Neuronal stem cell (in vitro differentiated cells): Measurements from ENCODE around the gene HYAL3.

Source experiments
- DNase-seq: peaks from one replicate; pipeline ENCODE4 v3.0.0-alpha.2; 2013; ENCODE audit warnings: low spot score
- H2AFZ ChIP-seq: one replicate; pipeline ENCODE4 v1.6.1; 2013; ENCODE audit warnings: mild to moderate bottlenecking, low read length, inconsistent platforms
- H2AK5ac ChIP-seq: 2 replicates; pipeline ENCODE4 v1.6.1; 2013; ENCODE audit warnings: low read depth, mild to moderate bottlenecking, inconsistent platforms, low read length, moderate library complexity, mixed read lengths
- H2BK120ac ChIP-seq: 2 replicates; pipeline ENCODE4 v1.6.1; 2013; ENCODE audit warnings: low read depth, mild to moderate bottlenecking, inconsistent platforms, low read length, moderate library complexity, mixed read lengths
- H2BK12ac ChIP-seq: one replicate; pipeline ENCODE4 v1.6.1; 2013; ENCODE audit warnings: low read length, inconsistent platforms
- H2BK15ac ChIP-seq: 2 replicates; pipeline ENCODE4 v1.6.1; 2013; ENCODE audit warnings: mild to moderate bottlenecking, low read length, inconsistent platforms, mixed read lengths
- H2BK5ac ChIP-seq: one replicate; pipeline ENCODE4 v1.6.1; 2013; ENCODE audit warnings: inconsistent platforms, mild to moderate bottlenecking, low read length, moderate library complexity
- H3K14ac ChIP-seq: one replicate; pipeline ENCODE4 v1.6.1; 2013; ENCODE audit warnings: low read length, inconsistent platforms
- H3K18ac ChIP-seq: 2 replicates; pipeline ENCODE4 v1.6.1; 2013; ENCODE audit warnings: low read length, inconsistent platforms
- H3K23ac ChIP-seq: 2 replicates; pipeline ENCODE4 v1.6.1; 2013; ENCODE audit warnings: low read depth, mild to moderate bottlenecking, mixed read lengths, low read length, inconsistent platforms; ENCODE audit not compliant: poor library complexity
- H3K27ac ChIP-seq: replicated peaks from 3 replicates; pipeline ENCODE4 v1.5.1; 2013; ENCODE audit warnings: low read length, inconsistent platforms
- H3K27me3 ChIP-seq, 3 experiments: 2 replicates each; pipeline ENCODE4 v1.6.1; 2013; ENCODE audit warnings: low read length in 3 of 3, mild to moderate bottlenecking in 2 of 3, inconsistent platforms in 1 of 3, low read depth in 1 of 3, mixed read lengths in 1 of 3, moderate library complexity in 1 of 3; ENCODE audit not compliant: control insufficient read depth in 3 of 3, insufficient read depth in 3 of 3
- H3K36me3 ChIP-seq, 2 donors: replicated peaks in 1 of 2; 2 replicates each; pipeline ENCODE4 v1.6.1; 2013; ENCODE audit warnings: low read length in 2 of 2; ENCODE audit not compliant: control insufficient read depth in 2 of 2, insufficient read depth in 2 of 2
- H3K4ac ChIP-seq: 2 replicates; pipeline ENCODE4 v1.6.1; 2013; ENCODE audit warnings: inconsistent platforms, mild to moderate bottlenecking, low read length, moderate library complexity
- H3K4me1 ChIP-seq, 2 donors: 1 replicate in 1 of 2; 2 replicates in 1 of 2; pipeline ENCODE4 v1.6.1; 2013; ENCODE audit warnings: low read length in 2 of 2, low read depth in 1 of 2; ENCODE audit not compliant: control insufficient read depth in 2 of 2, insufficient read depth in 1 of 2
- H3K4me2 ChIP-seq: one replicate; pipeline ENCODE4 v1.6.1; 2013; ENCODE audit warnings: mild to moderate bottlenecking, low read length, inconsistent platforms; ENCODE audit not compliant: insufficient read depth, poor library complexity, severe bottlenecking
- H3K4me3 ChIP-seq, 2 donors: 2 replicates each; pipeline ENCODE4 v1.5.1; 2013; ENCODE audit warnings: low read length in 2 of 2, mild to moderate bottlenecking in 2 of 2, inconsistent platforms in 1 of 2, moderate library complexity in 1 of 2
- H3K79me1 ChIP-seq: one replicate; pipeline ENCODE4 v1.6.1; 2013; ENCODE audit warnings: low read depth, mild to moderate bottlenecking, inconsistent platforms, low read length, moderate library complexity
- H3K9ac ChIP-seq: one replicate; pipeline ENCODE4 v1.6.1; 2013; ENCODE audit warnings: mild to moderate bottlenecking, low read depth, low read length, inconsistent platforms; ENCODE audit not compliant: poor library complexity
- H3K9me3 ChIP-seq, 2 donors: replicated peaks in 1 of 2; 2 replicates each; pipeline versions ENCODE3 to v1.6.1; 2013; ENCODE audit warnings: low read length in 2 of 2, mild to moderate bottlenecking in 2 of 2, inconsistent platforms in 1 of 2, low read depth in 1 of 2, mixed read lengths in 1 of 2, moderate library complexity in 1 of 2; ENCODE audit not compliant: control insufficient read depth in 2 of 2, insufficient read depth in 1 of 2
- H4K8ac ChIP-seq: one replicate; pipeline ENCODE4 v1.6.1; 2013; ENCODE audit warnings: low read depth, mild to moderate bottlenecking, inconsistent platforms, low read length, moderate library complexity
- H4K91ac ChIP-seq: one replicate; pipeline ENCODE4 v1.6.1; 2013; ENCODE audit warnings: low read length, low read depth, mild to moderate bottlenecking, inconsistent platforms; ENCODE audit not compliant: poor library complexity
- WGBS, 2 donors: extraction: QIAGEN DNeasy Blood & Tissue Kit; methylation state at CpG; one replicate each; pipeline ENCODE4 v1.1.7; 2013; ENCODE audit warnings: missing lambda C conversion rate in 2 of 2, mixed read lengths in 1 of 2; ENCODE audit not compliant: insufficient read length in 2 of 2, insufficient replicate concordance in 1 of 2; ENCODE audit errors: extremely low coverage in 2 of 2; 5-methylcytosine and 5-hydroxymethylcytosine counted together

HYAL3 gene

GRCh38 chr3:50270422-50271224 lies 28.6 kb downstream of the HYAL3 start:
- H3K23ac ChIP-seq, result no peak overlapping the region
- no peak overlapping the region for H3K4me2 ChIP-seq
- H3K14ac ChIP-seq, result peak overlapping the region; percentile 47
- peak overlapping the region; percentile 98 for H2BK15ac ChIP-seq
- H3K18ac ChIP-seq, result peak overlapping the region; percentile 45
- no peak overlapping the region for H3K4ac ChIP-seq
- H4K8ac ChIP-seq, result no peak overlapping the region
- H2AFZ ChIP-seq, result no peak overlapping the region
- WGBS, 2 donors, result no CpG with 5 or more reads among the region's 19 CpGs
- H3K9ac ChIP-seq, result no peak overlapping the region
- H3K27me3 ChIP-seq, result peaks cover 9 to 26% (median 23%) of the 10 kb centered on the region in 3 experiments
- H3K36me3 ChIP-seq, result no peaks in the 10 kb centered on the region
- H3K9me3 ChIP-seq, result no peaks in the 10 kb centered on the region
- peak overlapping the region; percentile 93 for H2BK5ac ChIP-seq
- H2AK5ac ChIP-seq, result peak overlapping the region; percentile 99
- no peak overlapping the region for H3K4me3 ChIP-seq
- no peak for DNase-seq
- H2BK12ac ChIP-seq, result peak overlapping the region; percentile 96
- no peak overlapping the region for H4K91ac ChIP-seq
- H3K4me1 ChIP-seq, result peaks cover 30 to 49% of the 10 kb centered on the region in 2 donors
- H3K79me1 ChIP-seq, result peaks cover 2% of the 10 kb centered on the region
- peak overlapping the region; percentile 35 for H2BK120ac ChIP-seq
- no peak overlapping the region for H3K27ac ChIP-seq

- peak overlapping the region; percentile 93 for H4K91ac ChIP-seq
- H3K36me3 ChIP-seq, result no peaks in the 10 kb centered on the region
- H3K4me1 ChIP-seq, result peaks cover 37 to 52% of the 10 kb centered on the region in 2 donors
- H2BK15ac ChIP-seq, result peak overlapping the region; percentile 98
- peak overlapping the region; percentile 83 for H3K9ac ChIP-seq
- H3K27ac ChIP-seq, result no peak overlapping the region
- H3K4ac ChIP-seq, result peak overlapping the region; percentile 39
- peaks cover 3% of the 10 kb centered on the region for H3K79me1 ChIP-seq
- H3K18ac ChIP-seq, result peak overlapping the region; percentile 91
- no peak overlapping the region for H4K8ac ChIP-seq
- H3K9me3 ChIP-seq, result no peaks in the 10 kb centered on the region
- peak overlapping the region; percentile 99 for H2AK5ac ChIP-seq
- peak overlapping the region; percentile 96 for H2BK12ac ChIP-seq
- H2BK5ac ChIP-seq, result peak overlapping the region; percentile 93
- no peak overlapping the region for H2AFZ ChIP-seq
- no peak overlapping the region for H3K23ac ChIP-seq
- H3K4me3 ChIP-seq, result no peak overlapping the region
- H3K14ac ChIP-seq, result peak overlapping the region; percentile 87
- no CpG with 5 or more reads among the region's 8 CpGs for WGBS, 2 donors
- H3K4me2 ChIP-seq, result no peak overlapping the region
- peak overlapping the region; percentile 35 for H2BK120ac ChIP-seq
- no peak for DNase-seq
- peaks cover 7 to 20% (median 17%) of the 10 kb centered on the region in 3 experiments for H3K27me3 ChIP-seq
Measured at GRCh38 chr3:50269977-50270413, 29.2 kb downstream of the HYAL3 start.

GRCh38 chr3:50269460-50269859 lies 29.7 kb downstream of the HYAL3 start:
- Histone ChIP-seq H2AFZ (no peak overlapping the region), H2BK12ac (peak overlapping the region; percentile 96), H3K18ac (peak overlapping the region; percentile 91), H3K4me2 (no peak overlapping the region), H2AK5ac (peak overlapping the region; percentile 99), H3K36me3 (no peaks in the 10 kb centered on the region), H3K4me3 (no peak overlapping the region), H3K9me3 (no peaks in the 10 kb centered on the region), H4K8ac (no peak overlapping the region), H2BK5ac (peak overlapping the region; percentile 93), H3K27ac (no peak overlapping the region), H3K4me1 (peaks cover 37 to 50% of the 10 kb centered on the region in 2 donors), H3K27me3 (peaks cover 6 to 15% (median 12%) of the 10 kb centered on the region in 3 experiments), H3K23ac (peak overlapping the region; percentile 26), H3K4ac (peak overlapping the region; percentile 39), H3K9ac (peak overlapping the region; percentile 83), H4K91ac (peak overlapping the region; percentile 93), H2BK120ac (peak overlapping the region; percentile 35), H2BK15ac (peak overlapping the region; percentile 98), H3K14ac (peak overlapping the region; percentile 87), H3K79me1 (peaks cover 3% of the 10 kb centered on the region)
- no CpG with 5 or more reads among the region's 4 CpGs for WGBS, 2 donors
- DNase-seq, result no peak
